Inferior parietal cortex (tissue), 1 donor: Measurements from ENCODE around the gene AMMECR1.

Experiments
- DNase-seq: peaks from one replicate; pipeline ENCODE4 v3.0.0-alpha.2; 2016; ENCODE audit errors: extremely low spot score

AMMECR1 gene

DNA sequence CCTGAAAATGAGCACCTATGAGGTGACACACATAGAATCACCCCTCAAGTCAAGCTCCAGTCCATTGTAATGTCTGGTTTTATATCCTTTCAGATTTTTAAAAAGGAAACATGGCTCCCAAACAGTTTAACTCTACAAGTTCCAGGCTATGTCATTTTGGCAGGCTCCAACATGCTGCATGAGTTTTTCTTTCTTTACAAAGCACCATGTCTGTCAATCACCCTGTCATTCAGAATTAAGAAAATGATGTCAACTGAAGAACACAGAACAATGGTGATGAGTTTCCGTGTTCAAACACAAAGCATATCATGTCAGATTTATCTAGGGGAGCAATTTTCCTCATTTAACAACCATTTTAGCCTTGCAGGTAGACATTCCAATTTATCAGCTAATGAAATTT, 106.5 kb downstream of the AMMECR1 start:
- DNase-seq = no peak

DNA sequence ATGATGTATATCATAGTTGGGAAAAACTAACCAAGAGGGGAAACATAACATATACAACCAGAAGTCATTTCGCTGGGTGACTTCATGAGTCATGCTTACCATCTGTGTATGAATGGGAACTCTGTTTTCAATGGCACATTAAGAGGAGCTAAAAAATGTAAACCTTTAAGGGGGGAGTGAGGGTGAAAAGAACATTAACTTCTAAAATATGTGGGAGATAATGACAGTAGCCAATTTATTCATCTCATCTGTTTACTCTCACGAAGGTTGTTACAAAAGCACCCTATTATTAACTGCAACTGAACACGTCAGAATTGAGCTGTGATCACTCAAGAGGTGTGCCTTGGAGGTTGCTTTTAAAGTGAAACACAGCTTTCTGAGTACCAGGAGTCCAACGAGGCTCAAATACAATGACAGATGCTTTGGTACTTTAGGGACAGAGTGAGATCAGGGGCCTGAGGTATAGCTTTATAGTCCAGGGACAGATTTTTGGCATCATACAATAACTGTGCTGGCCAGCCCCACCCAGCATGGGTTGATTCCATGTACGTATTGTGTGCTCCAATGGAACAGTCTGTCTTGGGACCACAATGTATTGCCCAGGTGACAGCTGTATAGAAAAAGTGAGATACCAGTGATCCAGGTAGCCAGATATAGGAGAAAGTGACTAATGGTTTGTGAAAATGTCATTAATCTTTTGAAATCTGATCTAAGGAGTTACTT, 107.3 kb downstream of the AMMECR1 start:
- DNase-seq = no peak

DNA sequence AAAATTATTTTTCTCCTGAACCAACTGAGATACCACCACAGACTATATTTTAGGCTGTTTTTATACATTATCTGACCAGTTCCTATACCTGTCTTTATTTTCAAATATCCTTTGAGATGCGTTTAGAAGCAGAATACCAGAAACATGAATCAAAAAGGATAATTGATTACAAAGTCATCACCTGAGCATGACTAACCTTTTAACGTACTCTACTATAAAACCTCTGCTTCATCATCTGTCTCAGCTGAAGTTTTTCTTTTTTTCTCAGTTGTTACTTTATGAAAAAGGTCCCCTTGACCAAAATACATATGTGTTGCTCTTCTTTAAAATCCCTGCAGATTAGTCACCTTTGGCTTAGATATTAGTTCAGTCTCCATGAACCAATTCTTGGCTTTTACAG, 109.8 kb downstream of the AMMECR1 start:
- DNase-seq = no peak

DNA sequence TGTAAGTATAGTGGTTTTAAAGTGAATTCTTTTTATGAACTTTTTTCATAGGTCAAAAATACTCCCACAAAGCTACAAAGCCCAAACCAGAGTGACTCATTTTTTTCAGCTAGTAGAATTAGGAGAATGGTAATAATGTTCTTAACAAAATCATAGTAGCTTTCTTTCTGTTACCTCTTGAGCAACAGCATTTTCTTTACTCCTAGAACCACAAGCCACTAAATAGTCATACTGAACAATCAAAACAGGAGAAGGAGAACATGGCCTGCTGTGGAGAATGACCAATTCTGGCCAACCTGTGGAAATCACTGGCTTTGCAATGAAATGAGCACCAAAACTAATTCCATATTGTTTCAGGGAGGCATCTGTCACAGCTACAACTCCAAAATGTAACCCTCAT, 112.9 kb downstream of the AMMECR1 start:
- DNase-seq = no peak

DNA sequence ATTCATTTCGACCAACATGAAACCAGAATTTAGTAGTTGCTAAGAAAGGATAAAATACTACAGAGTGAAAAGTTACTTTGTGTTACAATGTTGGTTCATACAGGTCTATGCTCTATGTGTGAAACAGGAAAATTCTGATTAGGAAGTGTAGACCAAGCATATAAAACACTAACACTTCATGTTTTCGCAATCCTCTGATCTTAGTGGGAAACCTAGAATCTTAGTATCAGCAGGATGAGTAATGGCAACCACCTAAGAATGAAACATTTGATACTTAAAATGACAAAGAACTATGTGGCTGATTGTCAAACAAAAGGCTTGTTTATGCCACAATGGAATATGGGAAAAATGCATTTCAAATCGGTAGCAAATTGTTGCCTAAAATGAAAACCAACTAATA, 116.1 kb downstream of the AMMECR1 start:
- no peak for DNase-seq

DNA sequence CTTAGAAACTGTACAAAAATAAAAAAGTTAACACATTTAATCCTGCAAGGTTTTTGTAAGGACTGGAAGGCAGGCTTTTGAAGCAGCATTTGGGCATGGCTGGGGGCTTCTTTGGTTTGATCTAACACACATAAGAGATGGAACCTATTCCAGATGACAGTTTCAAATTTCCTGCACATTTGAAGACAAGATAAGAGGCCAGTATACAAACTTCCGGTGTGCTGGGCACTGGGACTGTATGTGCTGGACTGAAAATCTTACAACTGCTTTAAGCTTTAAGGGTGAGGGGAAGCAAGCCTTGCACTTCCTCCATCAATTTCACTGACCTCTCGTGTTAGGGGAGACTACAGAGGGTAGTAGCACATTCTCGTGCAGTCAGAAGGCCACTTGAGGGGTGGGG, 122.9 kb downstream of the AMMECR1 start:
- DNase-seq = no peak

DNA sequence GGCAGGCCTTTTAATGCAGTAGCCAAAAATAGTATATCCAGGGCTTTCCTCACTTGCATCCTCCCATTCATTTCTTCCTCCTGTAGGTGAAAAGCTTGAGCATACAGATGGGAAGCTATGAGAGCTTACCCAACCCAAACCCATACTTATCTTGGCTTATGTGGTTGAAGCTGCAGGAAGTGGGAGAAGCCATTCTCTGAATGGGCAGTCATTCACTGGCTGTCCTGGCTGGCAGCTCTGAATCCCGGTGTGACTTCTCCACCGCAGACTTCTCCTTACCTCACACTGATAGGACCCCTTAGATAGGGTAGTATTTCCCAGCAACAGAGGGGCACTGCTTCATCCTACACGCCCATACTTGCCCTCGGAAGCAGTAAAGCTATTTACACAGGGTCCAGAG, 125.4 kb downstream of the AMMECR1 start:
- DNase-seq = no peak

DNA sequence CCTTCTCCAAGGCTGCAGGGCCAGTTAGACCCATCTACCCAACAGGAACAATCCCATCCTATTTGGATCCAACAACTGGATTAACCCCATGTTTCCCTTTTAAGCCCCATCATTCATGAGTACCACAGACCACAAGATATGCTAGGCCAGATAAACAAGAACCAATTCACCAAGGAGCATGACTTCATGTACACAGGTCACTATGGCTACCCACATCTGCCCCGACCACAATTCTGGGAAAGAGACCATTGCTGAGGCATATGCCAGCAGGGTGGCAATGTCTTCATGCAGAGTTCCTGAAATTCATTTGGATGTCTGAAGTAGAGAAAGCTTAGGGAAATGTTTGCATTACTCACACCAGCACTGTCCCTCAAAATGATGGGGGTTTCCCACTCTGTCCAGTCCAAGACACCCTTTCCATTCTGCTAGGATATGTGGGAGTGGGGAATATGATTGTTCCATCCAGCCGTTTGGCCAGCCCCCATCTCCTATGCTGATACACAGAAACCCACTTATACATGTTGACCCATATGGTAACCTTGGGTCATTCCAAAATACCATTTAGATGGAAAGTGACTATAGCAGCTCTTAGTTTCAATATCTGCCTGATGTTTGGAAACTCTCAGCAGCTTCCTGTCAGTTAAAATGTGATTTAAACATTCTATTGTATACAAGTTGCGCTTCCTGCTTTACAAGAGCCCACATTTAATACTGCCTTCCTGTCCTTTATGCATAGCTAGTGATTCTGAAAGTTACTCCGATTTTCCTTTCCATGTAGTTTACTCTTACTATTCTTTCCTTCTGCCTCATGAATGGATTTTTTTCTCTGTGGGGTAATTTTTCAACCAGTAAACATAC, 129.0 kb downstream of the AMMECR1 start:
- no peak for DNase-seq

DNA sequence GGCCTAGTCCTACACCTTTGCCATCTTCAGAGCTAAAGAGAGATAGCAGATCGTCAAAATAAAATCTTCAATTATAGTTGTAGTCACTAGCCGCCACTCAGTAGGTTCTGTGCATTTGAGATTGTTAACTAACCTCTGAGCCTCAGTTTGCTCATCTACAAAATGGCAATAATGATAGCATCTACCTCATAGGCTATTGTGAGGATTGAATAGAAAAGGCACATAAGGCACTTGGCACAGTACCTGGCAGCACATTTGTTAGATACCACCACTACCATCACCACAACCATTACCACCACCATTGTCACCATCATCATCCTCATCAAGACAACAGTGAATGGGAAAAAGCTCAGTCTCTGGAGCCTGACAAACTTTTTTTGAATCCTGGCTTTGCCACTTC, 134.6 kb downstream of the AMMECR1 start:
- no peak for DNase-seq

DNA sequence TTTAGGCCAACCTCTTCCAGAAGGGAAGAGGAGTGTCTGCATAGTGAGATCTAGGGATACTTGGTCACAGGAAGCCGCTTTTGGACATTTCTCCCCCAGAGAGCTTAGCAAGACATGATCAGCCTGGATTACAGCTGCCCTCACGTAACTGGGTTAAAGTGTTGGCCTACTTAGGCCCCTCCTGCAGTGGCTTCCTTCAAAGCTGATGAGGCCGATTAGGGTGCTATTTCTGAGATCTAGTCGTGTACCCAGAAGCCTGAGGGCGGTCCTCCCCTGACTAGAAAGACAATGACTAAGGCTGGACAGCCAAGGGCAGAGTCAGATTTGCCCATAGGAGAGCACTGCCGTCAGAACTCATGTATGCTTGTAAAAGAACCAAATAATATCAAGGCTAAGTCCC, 135.0 kb downstream of the AMMECR1 start:
- DNase-seq = no peak

DNA sequence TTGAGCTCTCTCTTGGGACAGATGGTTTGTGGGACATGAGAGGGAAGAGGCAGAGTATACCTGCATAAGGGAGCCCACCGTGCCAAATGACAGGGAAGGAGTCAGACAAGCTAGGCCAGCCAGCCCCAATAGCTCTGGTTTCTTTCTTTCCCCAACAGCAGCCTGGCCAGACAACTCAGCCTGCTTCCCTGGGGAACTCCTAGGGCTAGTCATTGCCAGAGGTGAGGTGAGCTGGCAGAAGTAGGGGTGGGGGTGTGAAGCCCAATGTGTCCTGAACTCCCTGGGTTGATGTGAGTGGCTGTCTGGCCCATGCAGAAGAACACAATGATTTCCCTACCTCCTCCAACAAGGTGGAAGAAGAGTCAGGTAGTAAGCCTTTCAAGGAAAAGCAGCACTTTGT, 135.5 kb downstream of the AMMECR1 start:
- DNase-seq = no peak

DNA sequence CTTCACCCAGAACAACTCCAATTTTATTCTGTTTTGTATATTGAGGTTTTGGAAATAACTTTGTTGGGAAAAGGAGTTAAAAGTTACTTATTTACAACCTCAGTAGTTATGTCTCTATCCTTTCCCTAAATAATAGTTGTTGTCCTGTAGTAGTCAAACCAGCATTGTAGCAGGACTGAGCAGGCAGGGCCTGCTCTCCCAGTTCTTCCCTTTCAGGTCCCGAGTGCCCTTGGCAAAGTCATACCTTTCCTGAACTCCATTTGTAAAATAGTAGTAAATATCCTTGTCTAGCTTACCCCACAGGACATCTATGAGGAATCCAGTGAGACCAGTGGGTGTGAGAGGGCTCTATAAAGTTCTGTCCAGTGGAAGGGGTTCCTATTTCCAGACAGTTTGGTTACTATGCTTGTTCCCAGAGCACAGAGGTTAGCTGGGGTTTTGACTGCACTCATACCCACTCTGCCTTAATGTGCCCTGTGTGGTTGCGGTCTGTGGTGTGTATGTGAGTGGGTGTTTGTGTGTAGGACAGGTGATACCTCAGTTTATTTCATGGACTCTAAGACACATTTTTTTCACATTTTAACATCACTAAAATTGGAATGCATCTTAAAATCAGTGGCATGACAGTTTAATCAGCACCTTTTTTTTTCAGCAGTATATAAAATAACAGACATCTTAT, 136.3 kb downstream of the AMMECR1 start:
- no peak for DNase-seq

DNA sequence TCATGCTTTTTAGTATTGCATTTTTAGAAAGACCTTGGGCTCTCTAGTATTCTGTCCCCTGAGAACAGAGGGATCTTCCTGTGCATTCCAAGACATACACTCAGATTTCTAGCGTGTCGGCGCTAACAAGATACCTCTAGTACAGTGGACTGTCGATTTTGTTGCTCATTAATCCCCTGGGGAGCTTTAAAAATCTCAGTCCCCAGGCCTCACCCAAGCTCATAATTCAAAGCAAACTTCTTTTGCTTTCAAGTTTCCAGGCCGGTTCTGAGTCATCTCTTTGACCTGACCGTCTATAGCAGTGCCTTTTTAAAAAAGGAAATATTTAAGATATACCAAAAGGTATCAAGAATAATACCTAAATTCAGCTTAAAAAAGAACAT, 137.0 kb downstream of the AMMECR1 start:
- DNase-seq = no peak

DNA sequence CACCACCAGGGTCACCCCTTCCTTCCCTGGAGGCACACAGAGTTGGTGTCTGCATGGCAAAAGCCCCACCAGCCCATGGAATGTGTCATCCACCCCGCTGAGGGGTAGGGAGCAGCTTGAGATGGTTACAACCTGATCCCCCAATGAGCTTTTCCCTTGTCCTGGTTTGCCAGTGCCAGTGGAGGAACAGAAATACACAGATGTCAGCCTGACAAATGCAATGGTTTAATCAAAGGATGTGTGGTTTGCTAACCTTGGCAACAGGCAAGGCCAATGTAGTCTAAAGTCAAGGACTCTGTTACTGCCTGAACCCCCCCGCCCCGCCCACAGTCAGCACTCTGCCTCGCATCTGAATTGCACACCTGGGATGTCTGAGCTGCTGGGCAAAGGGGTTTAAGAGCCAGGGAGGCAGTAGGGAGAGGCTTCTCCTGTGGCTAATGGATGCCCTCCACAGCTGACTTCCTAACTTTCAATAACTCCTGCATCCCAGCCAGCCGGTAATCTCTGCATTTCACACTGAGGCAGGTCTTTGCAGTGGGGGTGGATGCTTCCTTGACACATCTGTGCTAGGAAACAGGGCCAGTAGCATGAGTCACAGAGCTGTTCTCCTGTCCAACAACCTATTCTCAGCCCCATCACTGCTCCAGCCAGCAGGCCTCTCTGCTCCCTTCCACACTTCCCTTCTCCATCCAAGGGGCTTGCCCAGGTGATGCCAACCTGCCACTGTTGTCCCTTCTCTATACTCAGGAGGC, 137.5 kb downstream of the AMMECR1 start:
- DNase-seq = no peak

DNA sequence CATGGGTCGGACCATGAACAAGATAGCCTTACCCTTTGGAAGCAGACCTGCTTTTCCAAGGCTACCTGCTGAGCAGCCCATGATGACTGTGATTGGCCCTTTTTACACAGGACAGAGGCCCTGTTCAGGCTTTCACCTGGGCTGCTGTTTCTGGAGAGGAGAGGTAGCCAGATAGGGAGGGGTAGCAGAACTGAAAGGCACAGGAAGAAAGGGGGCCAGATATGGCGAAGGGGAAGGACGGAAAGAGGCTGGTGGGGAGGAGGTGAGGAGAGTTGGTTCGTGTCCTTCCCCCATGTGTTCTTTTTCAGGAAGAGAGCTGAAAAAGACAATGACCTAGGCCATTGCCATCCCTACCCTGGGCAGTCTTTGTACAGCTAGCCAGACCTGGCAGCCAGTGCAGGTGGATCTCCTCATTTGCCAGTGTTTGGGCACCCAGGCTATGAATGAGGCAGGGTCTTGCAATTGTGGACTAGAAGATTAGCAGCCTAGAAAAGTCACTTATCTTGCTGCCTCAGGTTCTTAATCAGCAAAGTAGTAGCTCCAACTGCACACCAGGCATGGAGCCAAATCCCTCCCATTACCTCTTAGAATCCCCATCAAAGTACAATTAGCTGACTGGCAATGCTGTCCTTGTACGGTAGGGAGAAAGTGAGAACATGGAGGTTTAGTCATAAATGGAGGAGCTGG, 139.6 kb downstream of the AMMECR1 start:
- DNase-seq = peak; percentile 35

DNA sequence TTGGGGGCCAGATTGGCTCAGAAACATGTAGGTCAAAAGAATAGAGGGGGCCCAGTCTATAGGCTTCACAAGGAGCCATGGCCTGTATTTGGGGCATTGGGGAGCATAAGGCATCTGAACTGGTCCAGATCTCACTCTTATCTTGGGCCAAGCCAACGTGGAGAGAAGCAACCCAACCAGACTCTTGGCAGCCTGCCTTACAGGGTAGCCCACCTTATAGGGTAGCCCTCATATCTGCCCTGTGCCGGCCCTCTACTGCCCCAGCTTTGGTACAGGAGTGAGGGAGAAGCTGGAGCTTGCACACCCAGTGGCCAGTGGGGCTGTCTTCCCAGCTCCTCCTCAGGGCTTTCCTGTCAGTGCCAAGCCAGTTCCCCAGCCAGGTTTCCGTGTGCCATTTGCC, 142.2 kb downstream of the AMMECR1 start:
- DNase-seq = no peak

DNA sequence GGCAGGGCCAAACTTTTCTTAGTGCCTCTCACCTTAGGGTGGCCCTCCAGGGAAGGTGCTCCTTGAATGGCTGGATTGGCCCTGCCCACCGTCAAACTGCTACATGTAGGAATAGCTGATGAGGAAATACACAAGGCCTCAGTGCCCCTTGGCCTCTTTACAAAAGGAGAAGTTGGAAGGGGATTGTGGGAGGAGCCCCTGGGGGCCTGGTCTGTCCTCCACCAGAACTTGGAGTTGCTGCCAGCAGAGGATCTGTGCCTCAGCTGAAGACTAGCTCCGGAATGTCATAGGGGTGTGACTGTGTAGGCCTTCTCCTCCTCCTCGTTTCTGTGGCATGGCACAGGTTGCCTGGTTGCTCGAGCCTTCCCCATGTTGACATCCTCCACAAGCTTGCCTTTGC, 142.7 kb downstream of the AMMECR1 start:
- DNase-seq = no peak

DNA sequence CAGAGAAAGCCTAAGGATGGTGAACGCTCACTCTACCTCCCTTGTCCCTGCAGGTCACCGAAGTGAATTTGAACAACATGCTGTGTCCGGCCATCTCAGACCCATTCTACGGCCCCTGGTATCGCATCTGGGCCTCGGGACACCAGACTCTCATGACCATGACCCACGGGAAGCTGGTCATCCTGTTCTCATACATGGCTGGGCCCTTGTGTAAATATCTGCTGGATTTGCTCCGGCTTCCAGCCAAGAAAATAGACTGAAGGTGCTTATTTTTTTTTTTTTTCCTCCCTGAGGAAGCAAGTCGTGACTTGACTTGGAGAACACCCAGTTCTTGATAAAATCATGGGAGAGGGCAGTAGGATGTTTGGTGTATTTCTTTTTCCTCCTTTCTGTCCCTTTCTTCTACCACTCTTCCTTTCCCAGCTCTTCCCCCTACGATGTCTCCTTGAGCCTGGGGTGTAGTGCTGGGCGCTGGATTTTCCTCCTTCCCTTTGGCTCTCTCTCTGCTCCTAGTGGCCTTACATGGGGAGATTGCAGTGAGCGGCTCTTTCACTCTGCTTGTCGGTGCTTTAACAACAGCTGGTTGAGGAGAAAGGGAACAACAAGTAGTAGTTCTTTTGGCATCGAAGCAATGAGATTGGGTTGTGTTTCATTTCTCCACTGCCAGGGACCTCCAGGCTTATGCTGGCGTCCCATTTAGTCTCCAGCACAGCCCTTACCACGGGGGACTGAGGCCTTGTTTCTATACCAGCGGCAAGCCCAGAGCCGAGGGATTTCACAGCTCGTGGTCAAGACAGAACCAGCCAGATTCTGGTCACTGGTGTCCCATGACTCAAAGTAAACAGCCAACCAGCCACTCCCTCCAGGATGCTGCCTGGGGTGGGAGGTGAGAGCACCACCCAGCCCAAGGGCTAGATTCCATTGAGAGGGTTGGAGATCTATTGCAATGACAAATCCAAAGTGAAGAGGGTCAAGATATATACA, 144.4 kb downstream of the AMMECR1 start:
- no peak for DNase-seq

DNA sequence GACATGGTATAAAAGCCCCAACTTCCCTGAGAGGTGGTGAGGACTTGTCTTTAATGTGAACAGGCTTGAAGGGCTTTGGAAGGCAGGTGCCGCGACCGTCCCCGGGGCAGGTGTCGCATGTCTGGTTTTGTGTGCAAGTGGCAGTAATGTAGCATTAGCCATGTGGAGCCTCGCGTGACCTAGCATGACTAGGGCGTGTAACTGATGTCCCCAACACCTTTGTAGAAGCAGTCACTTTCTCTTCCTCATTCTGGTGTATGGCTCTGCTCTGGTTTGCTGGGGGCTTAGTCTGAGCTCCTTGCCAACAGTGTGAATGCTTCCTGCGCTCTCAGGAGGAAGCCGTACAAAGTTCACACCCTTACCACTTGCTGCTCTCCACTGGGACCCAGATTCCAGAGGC, 145.7 kb downstream of the AMMECR1 start:
- DNase-seq = no peak

DNA sequence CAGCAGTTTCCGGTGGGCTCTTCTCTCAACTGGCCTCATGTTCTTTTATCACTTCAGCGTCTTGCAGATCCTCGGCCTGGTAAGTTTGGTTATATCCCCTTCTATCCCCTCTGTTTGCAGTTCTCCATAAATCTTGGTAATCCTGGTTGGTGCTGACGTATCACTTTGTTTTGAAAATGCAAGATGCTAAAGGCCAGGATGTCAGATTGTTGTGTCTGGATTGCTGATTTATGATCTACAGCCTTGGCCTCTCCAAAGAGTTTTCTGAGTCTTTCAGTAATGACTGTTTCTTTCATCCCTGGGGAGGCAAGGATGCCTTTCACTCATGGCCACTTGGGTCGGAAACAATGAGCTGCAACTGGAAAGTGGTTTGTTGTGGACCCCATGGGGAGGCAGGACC, 146.4 kb downstream of the AMMECR1 start:
- DNase-seq = no peak
